Inflammatory macrophage treated with lipopolysaccharide for 4 hours (primary cell): ENCODE data around the gene TRRAP.
"Not testable (repeated sequence)": the region's sequence is repeated elsewhere in the genome, so short reads cannot be mapped to it uniquely, and the experiment has no call there.

Source experiments
- DNase-seq: peaks from one replicate; pipeline ENCODE4 v3.0.0-alpha.2; 2020

The TRRAP gene

DNA sequence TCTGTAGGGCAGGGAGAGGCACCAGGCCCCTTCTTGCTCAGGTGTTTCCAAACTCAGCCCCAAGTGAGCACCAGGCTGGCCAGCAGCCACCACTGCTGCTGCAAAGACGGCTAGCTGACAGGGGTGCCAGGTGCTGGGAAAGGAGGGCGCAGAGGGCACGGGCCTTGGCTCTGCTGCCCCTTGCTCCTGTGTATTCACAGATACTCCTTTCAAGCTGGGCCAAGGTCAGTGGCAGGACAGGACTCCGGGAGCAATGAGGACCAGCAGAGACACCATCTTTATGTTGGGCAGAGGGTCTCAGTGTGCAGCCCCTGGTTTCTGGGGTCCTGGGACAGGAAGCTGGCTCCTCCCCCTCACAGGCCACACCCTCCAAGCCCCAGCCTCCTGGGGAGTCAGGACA is 155.4 kb downstream of the TRRAP start:
- DNase-seq: no peak

DNA sequence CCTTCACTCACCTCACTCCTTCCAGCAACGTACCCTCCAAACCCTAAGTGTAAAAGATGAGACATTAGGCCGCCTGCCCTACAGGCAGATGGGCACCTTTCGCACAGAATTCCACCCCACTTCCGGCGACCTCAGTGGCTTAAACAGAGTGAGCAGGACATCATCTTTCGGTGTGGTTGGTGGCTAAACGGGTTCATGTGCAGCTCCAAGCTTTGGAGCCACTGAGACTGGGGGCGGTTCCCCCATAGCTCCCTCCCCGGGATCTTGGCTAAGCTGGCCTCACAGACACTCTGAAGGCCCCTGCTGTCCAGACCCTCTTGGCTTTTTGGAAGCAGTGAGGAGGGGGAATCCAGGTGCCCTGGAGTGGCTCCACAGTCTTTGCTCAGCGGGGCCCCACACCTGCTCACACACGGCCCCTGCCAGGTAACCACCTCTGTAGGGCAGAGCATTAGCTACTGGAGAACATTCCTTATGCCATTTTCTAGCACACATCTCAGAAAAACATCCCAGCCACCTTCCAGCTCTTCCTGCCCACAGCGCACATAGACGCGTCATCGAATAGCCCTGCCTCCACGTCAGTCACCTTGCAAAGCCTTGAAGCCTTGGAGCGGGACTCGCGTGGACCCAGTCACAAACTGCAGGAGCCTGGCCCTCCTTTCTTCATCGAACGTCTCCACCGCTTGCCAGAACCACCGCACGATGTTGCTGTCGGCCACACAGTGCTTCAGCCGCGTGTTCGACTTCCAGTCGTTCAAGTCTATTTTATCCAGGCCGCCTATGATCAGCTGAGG is 156.8 kb downstream of the TRRAP start:
- DNase-seq: no peak

DNA sequence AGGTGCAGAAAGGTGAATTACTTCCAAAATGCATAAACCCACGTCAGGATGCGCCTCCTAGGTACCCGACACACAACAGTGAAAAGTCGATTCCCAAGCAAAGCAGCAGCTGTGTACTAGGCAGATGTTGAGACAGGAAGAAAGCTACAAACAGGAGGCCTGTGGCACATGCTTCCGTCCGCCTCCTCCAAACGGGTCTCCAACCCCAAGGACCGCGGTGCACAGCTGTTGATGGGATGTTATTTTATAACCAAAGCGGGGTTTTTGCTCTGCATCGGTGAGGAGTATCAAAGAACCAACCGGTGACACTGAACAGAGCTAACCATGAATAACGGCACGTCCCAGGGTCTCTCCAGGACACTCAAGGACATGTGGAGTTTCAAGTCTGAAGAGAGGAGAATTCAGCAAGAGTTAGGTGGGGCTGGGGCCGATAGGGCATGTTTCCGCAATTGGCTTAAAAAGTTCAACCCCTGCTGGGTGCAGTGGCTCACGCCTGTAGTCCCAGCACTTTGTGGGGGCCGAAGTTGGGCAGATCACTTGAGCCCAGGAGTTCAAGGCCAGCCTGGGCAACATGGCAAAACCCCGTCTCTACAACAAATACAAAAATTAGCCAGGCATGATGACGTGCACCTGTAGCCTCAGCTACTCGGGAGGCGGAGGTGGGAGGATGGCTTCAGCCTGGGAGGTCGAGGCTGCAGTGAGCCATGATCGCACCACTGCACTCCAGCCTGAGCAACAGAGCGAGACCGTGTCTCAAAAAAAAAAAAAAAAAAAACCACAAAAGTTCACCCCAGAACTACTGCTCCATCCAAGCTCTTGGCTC is 157.6 kb downstream of the TRRAP start:
- DNase-seq: no peak

DNA sequence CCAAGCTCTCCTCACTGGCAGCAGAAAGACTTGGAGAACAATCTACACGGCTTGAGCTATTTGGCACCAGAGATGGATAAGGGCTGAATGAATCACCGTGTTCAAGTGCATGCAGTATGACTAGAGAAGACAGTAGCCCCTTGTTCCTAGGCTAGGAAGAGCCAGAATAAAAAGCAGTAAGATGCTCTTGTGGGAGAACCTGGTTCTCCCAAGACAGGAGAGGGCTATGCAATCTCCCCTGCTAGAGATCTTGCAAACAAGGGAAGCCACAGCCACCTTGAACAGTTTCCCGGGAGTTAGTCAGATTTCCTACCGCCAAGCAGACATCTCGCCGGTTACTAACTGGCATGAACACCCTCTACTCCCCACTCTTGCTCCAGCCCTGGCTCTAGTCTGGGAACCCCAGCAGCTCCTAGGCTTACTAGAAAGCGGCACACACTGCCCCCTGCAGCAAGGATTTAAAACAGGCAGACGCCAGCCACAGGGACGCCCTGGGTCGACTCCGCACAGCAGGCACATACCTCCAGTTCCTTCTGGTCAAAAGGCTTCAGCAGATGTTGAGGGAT is 158.3 kb downstream of the TRRAP start:
- peak; percentile 13 for DNase-seq

DNA sequence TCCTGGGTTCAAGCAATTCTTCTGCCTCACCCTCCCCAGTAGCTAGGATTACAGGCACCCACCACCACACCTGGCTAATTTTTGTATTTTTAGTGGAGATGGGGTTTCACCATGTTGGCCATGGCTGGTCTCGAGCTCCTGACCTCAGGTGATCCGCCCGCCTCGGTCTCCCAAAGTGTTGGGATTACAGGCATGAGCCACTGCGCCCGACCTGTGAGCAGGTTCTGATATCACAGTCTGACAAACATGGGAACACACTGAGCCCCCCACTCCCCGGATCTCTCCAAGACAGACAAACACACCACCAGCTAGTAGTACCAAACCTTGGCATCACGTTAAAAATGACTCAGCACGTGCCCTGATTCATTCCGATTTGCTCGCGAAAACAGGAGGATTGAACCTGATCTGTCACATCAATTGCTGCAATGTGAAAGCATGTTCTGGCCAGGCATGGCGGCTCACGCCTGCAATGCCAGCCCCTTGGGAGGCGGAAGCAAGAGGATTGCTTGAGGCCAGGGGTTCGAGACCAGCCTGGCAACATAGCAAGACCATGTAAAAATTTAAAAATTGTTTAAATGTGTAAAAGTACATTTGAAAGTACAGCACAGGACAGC is 159.1 kb downstream of the TRRAP start:
- no peak for DNase-seq

DNA sequence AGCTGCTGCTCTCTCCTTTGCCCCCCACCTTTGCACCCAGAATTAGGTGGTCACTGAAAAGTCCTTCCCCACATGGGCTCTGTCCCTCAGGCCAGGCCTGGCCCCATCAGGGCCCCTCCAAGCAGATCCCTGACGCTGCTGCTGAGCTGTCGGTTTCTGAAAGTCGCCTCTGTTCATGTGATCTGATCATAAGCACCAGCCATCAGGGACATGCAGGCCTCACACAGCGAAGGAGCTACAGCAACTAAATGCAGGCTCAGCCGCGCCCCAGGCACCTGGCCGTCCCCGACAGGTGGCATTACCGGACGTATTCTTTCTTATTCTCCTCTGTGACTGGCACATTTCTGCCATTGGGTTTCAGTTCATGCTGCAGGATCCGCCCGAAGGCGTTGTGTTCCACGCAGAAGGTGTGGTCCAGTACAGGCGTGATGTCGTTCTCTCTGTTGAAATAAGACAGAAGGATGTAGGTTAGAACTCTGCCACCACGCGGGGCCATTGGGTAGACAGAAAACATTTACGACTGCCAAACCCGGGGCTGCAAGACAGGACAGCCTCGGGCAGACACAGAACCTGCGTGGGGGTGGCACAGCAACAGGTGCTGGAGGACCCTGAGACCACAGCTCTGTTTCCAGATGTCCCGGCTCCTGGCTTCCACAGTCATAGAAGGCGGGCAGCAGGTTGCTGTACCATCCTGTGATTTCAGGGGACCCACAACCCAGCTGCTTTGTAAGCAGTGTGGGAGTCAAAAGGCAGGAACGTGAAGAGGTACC is 159.9 kb downstream of the TRRAP start:
- no peak for DNase-seq

DNA sequence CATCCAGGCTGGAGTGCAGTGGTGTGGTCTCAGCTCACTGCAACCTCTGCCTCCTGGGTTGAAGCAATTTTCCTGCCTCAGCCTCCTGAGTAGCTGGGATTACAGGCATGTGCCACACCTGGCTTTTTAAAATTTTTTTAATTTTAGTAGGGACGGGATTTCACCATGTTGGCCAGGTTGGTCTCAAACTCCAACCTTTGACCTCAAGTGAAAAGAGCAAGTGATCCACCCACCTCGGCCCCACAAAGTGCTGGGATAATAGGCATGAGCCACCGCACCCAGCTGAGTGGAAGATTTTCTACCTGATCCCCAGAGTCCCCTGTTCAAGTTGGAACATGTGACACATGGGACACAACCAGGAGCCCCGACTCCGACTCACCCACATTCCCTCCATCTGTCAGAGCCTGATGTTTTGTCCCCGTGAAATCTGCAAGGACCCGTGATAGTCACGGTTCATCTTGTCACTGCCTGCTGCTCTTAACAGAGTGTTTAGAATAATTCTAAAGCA is 161.1 kb downstream of the TRRAP start:
- DNase-seq: no peak

DNA sequence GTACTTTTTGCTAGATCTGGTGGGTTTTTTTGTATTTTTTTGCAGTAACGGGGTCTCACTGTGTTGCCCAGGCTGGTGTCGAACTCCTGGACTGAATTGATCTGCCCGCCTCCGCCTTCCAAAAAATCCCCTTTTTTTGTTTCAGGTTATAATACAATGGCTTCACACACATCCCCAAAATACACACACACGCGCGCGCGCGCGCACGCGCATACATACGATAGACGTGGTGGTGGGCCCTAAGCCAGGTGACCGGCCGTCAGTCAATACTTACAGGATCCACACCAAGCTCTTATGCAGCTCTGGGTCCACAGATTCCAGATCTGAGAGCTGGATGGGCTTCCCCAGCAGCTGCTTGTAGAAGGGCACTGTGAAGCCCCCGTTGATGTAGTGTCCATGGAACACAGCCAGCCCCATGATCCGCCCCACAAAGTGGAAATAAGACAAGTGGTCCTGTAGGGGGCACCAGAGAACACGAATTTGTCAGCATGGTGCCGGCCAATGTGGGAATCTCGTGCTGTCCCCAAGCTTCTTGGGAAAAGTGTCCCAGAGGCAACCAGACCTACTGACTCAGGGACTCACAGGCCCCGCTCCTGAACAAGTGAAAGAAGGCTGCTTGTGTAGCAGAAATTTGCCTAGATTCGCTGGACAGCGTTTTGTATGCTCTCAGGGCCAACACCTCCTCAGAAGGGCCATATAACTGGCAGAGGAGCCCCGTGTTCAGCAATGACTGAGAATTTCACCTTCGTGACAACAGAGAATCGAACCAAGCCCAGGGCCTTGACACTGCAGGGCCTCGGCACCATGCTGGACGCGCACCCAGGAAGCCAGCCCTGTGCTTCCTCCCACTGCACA is 162.0 kb downstream of the TRRAP start:
- peak; percentile 58 for DNase-seq

DNA sequence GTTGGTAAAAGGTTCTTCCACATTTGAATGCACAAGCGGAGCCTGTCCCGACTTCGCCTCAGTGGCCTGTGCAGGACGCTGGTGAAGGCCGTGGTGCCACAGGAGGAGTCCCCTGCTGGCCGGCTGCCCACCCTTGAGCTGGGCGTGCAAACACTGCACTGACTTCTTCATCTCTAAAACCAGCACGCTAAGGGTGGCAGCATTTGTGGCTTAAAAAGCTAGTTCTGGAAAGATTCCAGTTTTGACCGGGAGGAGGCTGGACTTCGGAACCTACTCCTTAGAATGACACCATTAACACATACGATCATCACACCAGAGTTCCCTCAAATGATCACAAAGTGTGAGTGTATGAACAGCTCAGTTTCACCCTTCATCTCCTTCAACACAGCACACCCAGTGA is 163.2 kb downstream of the TRRAP start:
- no peak for DNase-seq

DNA sequence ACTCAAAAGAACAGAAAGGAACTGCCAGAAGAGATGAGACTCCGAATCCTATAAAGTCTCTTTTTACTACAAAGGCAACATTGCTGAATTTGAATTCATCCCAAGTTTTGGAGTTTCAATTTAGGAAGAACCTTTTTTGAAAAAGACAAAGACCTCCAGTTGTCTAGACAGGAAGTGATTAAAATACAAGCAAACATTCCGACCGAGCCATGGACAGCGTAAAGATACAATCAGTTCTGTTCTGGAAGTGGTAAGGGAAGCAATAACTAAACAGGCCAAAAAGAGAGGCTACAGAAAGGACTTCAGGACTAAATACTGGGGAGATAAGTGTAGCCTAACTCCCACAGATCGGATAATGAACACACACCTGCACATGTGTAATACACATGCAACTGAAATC is 164.6 kb downstream of the TRRAP start:
- no peak for DNase-seq

DNA sequence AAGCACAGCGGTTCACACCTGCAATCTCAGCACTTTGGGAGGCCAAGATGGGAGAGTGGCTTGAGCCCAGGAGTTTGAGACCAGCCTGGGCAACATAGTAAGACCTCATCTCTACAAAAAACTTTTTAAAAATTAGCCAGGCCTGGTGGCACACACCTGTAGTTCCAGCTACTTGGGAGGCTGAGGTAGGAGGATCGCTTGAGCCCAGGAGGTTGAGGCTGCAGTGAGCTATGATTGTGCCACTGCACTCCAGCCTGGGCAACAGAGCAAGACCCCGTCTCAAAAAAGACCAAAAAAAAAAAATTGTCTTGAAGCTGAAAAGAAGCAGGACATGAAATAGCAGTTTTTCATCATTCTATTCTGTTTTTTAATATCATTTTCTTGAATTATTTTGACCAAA is 166.5 kb downstream of the TRRAP start:
- not testable (repeated sequence) for DNase-seq

DNA sequence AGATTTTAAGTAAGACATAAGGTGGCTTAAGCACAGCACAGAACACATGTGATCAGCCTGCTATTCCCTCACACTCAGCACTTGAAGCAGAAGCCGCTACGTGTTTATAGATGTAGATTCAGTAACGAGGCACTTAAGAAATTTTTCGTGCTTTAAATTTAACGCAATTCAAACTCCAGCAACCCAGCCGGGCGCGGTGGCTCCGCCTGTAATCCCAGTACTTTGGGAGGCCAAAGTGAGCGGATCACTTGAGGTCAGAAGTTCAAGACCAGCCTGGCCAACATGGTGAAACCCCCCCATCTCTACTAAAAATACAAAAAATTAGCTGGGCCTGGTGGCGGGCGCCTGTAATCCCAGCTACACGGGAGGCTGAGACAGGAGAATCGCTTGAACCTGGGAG is 167.9 kb downstream of the TRRAP start:
- DNase-seq: not testable (repeated sequence)

DNA sequence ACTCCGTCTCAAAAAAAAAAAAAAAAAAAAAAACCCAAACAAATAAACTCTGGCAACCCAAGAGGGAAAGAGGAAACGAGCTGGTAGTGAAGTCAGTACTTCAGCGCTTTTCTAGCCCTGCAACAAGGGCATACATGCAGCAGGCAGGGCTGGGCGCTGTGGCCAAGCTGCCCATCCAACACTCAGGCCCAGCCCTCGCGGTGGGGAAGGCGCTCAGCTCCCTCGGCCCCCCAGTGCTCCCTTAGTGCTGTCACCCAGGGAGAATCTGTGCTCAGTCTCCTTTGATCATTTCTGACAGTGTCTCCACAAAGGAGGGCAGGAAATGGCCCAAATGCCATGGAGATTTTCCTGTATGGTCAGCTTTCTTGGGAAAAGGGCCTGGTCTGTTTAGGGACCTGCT is 168.4 kb downstream of the TRRAP start:
- DNase-seq: no peak

DNA sequence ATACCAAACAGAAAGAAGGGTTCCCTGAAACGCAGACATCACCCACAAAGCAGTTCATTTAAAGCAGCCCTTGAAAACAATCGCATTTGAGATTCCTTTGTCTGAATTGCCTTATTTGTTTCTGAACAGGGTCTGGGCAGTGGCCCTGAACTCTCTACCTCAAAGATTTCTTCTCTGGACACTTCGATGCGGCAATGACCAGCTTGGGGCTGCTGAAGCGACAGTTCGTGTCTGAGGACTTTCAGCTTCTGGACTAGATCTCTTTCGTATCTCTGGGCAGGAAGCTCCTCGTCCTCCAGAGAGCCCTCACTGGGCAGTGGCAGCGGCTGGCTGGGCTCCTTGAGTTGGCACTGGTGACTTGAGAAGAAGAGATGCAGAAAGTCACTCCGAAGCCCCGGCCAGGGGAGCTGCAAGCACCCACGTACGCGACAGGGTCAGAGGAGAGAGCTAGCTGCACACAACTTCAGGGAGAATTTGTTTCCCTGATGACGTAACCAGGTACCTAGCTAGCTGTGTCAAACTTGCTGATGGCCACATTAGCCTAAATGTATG is 169.3 kb downstream of the TRRAP start:
- no peak for DNase-seq

DNA sequence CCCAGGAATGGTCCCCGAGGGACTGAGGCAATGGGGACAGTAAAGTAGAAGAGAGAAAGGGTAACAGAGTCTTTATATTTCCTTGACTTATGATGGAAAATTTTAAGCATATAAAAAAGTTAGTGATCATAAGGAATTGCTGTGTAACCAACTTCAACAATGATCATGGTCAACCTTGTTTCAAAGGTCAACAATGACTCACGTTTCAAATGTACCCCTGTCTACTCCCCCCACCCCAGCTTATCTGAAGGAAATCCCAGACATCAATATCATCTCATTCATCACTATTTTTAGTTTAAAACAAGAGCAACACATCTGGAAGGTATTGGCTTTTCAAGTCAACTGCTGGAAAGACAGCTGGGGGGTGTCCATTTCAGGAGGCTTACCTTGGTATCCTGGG is 172.6 kb downstream of the TRRAP start:
- no peak for DNase-seq

DNA sequence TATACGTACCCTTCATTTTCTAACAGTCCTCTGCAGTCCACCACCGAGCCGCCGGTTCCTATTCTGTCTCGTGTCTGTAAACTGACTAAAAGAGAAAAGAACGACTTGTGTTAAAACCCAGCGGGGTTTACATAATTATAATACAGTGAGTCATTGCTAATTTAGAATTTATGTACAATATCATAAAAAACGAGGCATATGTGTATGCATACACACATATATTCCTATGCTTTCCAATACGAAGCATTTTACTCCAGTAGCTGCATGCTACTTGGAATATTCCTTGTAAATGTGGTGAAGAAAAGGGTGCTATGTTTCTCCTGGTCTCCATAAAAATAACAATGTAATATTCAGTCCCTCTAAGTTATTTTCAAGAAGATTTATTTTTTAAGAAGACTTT is 176.4 kb downstream of the TRRAP start:
- DNase-seq: no peak

DNA sequence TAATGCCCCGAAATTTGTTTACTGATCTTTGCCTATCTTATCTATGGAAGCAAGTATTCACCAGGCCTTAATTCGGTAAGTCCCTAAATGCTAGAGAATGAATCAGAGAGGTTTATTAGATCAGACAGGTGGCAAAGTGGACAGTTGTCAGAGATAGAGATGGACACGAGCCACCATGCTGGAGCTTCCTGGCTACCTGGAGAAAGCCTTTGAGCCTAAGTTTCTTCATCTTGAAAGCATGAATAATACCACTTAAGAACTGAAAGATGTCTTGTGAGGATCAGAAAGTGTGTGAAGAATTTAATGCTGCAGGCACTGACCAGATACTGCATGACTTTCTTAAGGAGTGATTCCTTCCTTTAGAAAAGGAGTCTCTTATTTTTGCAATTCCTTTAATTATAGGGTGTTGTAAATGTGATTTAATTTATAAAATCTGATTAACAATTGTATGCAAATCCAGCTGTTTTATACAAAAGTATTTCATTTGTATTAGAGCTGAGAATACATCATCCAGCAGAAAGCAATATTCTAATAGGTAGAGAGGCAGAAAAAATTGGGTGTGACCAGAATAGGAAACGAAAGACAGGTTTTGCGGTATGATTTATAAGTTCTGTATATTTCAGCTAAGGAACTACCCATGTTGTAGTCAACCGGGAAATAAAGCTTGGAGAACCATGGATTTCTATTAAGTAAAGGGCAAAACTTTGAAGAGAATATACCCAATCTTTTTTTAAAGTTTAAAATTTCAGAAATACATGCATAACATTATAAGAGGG is 182.9 kb downstream of the TRRAP start:
- DNase-seq: no peak
